K562 (cell line): ENCODE measurements around the gene BMAL2.

Experiments used
- CTCF ChIP-seq, 3 experiments: IDR thresholded peaks in 2 of 3; conservative IDR thresholded peaks in 1 of 3; 2 replicates each; pipeline ENCODE4 v1.5.1; 2011 to 2012; ENCODE audit warnings: low read length in 3 of 3, mild to moderate bottlenecking in 3 of 3, control low read depth in 2 of 3, improper control_type of control experiment in 1 of 3, inconsistent platforms in 1 of 3, low read depth in 1 of 3, mixed read lengths in 1 of 3, moderate library complexity in 1 of 3; ENCODE audit not compliant: insufficient read depth in 2 of 3
- E4F1 ChIP-seq: fragments of 250-450 bp; sonication (Bioruptor Pico); IDR thresholded peaks from 2 replicates; pipeline ENCODE4 v1.5.0; 2021; ENCODE audit warnings: mild to moderate bottlenecking, borderline replicate concordance
- FOSL1 ChIP-seq: fragments of 200-800 bp; sonication (Bioruptor generic); conservative IDR thresholded peaks from 2 replicates; pipeline ENCODE4 v1.6.1; 2016; ENCODE audit warnings: missing genetic modification characterization, missing compliant biosample characterization
- KLF13 ChIP-seq: fragments of 450-650 bp; IDR thresholded peaks from 2 replicates; pipeline ENCODE4 v1.6.1; 2016; ENCODE audit warnings: missing genetic modification characterization, low read depth, mild to moderate bottlenecking, missing compliant biosample characterization, moderate library complexity, borderline replicate concordance
- MAX ChIP-seq: sonication (generic); formaldehyde crosslinking; IDR thresholded peaks from 2 replicates; pipeline ENCODE4 v1.9.0; 2022; ENCODE audit warnings: mild to moderate bottlenecking, missing genetic modification reagents
- POLR2A ChIP-seq: fragments of 450-650 bp; conservative IDR thresholded peaks from 2 replicates; pipeline ENCODE4 v1.6.1; 2016
- RAD21 ChIP-seq, 2 experiments: fragments of 250-450 bp in 1 of 2; fragments of 450-650 bp in 1 of 2; sonication (Bioruptor Pico) in 1 of 2; formaldehyde crosslinking in 1 of 2; IDR thresholded peaks in 1 of 2; conservative IDR thresholded peaks in 1 of 2; 2 replicates each; pipeline versions ENCODE4 v1.4.0 to v1.8.0; 2020 to 2022; ENCODE audit warnings: mild to moderate bottlenecking in 2 of 2, moderate library complexity in 1 of 2
- SRSF1 ChIP-seq: fragments of 200-400 bp; formaldehyde crosslinking; IDR thresholded peaks from 2 replicates; pipeline ENCODE4 v1.6.1; 2017; ENCODE audit warnings: mild to moderate bottlenecking, low read depth, low read length, moderate library complexity
- XRCC3 ChIP-seq: fragments of 450-650 bp; IDR thresholded peaks from 2 replicates; pipeline ENCODE4 v1.6.1; 2017; ENCODE audit warnings: mild to moderate bottlenecking, moderate library complexity
- ZFP30 ChIP-seq: fragments of 250-450 bp; sonication (Bioruptor Pico); IDR thresholded peaks from 2 replicates; pipeline ENCODE4 v1.8.0; 2022; ENCODE audit warnings: moderate library complexity, mild to moderate bottlenecking, inconsistent platforms, borderline replicate concordance
- ZNF23 ChIP-seq: fragments of 250-450 bp; sonication (Bioruptor Pico); IDR thresholded peaks from 2 replicates; pipeline ENCODE4 v1.4.0; 2020; ENCODE audit warnings: mild to moderate bottlenecking

DNA sequence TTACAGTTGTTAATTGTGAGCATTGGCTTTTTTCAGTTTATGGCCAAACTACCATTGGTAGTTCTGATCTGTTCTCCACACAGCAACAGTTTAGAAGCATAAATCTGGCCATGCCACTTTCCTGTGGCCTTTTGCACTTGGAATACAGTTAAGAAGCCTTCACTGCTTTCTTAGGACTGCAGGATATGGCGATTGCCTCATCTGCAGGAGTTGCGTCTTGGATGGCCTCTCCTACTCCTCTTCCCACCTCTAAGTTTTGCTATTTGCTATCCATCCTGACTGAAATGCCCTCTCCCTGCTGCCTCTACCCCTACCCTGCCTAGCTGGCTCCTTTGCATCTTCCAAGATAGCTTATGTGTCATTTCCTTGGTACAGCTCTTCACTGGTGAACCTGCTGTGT lies 12.8 kb upstream of the BMAL2 start:
- TF ChIP-seq KLF13 (tag) (no peak), CTCF (IDR thresholded peaks at IDR 0.05 in 2 of 3, conservative IDR thresholded peaks at IDR 0.05 in 1 of 3; ENCODE audit: insufficient read depth in 2 of 3, low read depth in 1 of 3, low read length in 3 of 3) (no peak), FOSL1 (no peak), SRSF1 (no peak), ZNF23 (CRISPR knock-in tag) (no peak), POLR2A (no peak), ZFP30 (CRISPR knock-in tag) (no peak), MAX (CRISPR knock-in tag) (no peak), RAD21 (CRISPR knock-in tag; conservative IDR thresholded peaks at IDR 0.05 in 1 of 2, IDR thresholded peaks at IDR 0.05 in 1 of 2) (no peak), E4F1 (CRISPR knock-in tag) (no peak), XRCC3 (no peak)
